DND-41 (cell line): ENCODE measurements around the gene TP53AIP1.

Source experiments
- CTCF ChIP-seq: IDR thresholded peaks from 2 replicates; pipeline ENCODE4 v1.5.1; 2012; ENCODE audit warnings: borderline replicate concordance, low read length, moderate library complexity, mild to moderate bottlenecking; ENCODE audit not compliant: poor library complexity, severe bottlenecking; ENCODE audit errors: extremely low read depth
- EZH2 ChIP-seq: IDR thresholded peaks from 3 replicates; pipeline ENCODE4 v1.6.1; 2012; ENCODE audit warnings: borderline replicate concordance, low read depth, mild to moderate bottlenecking, moderate library complexity, low read length, inconsistent platforms; ENCODE audit not compliant: severe bottlenecking

- no peak for TF ChIP-seq CTCF
- no peak for TF ChIP-seq EZH2
These were observed 39.2 kb downstream of the TP53AIP1 start for GRCh38 chr11:128903248-128904061.
